K562 (cell line): ENCODE data around the gene ARRB2. TPM values are rescaled to one million over a fixed set of nuclear protein-coding genes. Genes with fewer than 3 reads are reported as not detected.
"Not testable (repeated sequence)": the region's sequence is repeated elsewhere in the genome, so short reads cannot be mapped to it uniquely, and the experiment has no call there.

Source experiments
- ATAC-seq: fragments of 200-7000 bp; cut with Tn5 transposase; 3 replicates; pipeline ENCODE4 v1.9.1; 2020; ENCODE audit warnings: moderate library complexity
- BruUV-seq: library from RNA; stranded (reverse); fragments of 400-500 nt; replicated peaks from 2 replicates; lab custom pipeline; 2021; lab: Mats Ljungman, UMichigan
- CTCF ChIA-PET: fragments of 300-600 bp; formaldehyde crosslinking; extraction: SDS; loops from one replicate; lab custom pipeline; 2021; ENCODE audit warnings: low intra/inter-chr PET ratio; lab: Yijun Ruan, JAX
- POLR2A ChIA-PET: fragments of 300-600, 350-650 bp; sonication (Branson Sonifier 250); formaldehyde crosslinking; extraction: SDS; loops from one replicate; lab custom pipeline; 2021; ENCODE audit warnings: antibody characterized with exemption, inconsistent platforms; lab: Yijun Ruan, JAX
- DNase-seq, 4 experiments: peaks; one replicate each; pipeline versions ENCODE4 v3.0.0 to v3.0.0-alpha.2; 2011 to 2018; ENCODE audit warnings: low spot score in 3 of 4, mixed read lengths in 3 of 4; ENCODE audit errors: extremely low read depth in 1 of 4
- FAIRE-seq: peaks from 2 replicates; lab custom pipeline; 2011; peaks lifted over from hg19 to GRCh38; lab: Jason Lieb, UNC
- H2AFZ ChIP-seq: 2 replicates; pipeline ENCODE4 v1.6.0; 2011; ENCODE audit warnings: low read depth, low read length, control low read depth, inconsistent platforms
- H3K27ac ChIP-seq: fragments of 200-600 bp; 3 replicates; pipeline ENCODE4 v1.8.0; 2011; ENCODE audit warnings: low read depth, mild to moderate bottlenecking, control low read depth, inconsistent platforms, low read length, moderate library complexity, mixed read lengths; ENCODE audit errors: extremely low read depth
- H3K27me3 ChIP-seq, 2 experiments: fragments of 300-600 bp in 1 of 2; 2 replicates in 1 of 2; 3 replicates in 1 of 2; pipeline versions ENCODE4 v1.6.0 to v1.8.0; 2011; ENCODE audit warnings: inconsistent platforms in 2 of 2, low read length in 2 of 2, mild to moderate bottlenecking in 1 of 2, mixed read lengths in 1 of 2, moderate library complexity in 1 of 2; ENCODE audit not compliant: control insufficient read depth in 2 of 2, insufficient read depth in 2 of 2
- H3K36me3 ChIP-seq: fragments of 300-600 bp; 3 replicates; pipeline ENCODE4 v1.8.0; 2011; ENCODE audit warnings: mild to moderate bottlenecking, low read length, inconsistent platforms; ENCODE audit not compliant: control insufficient read depth, insufficient read depth
- H3K4me1 ChIP-seq, 2 experiments: fragments of 200-600 bp in 1 of 2; replicated peaks in 1 of 2; 2 replicates in 1 of 2; 3 replicates in 1 of 2; pipeline versions ENCODE4 v1.5.1 to v1.8.0; 2011; ENCODE audit warnings: inconsistent platforms in 2 of 2, low read length in 2 of 2, mild to moderate bottlenecking in 1 of 2, mixed read lengths in 1 of 2, moderate library complexity in 1 of 2; ENCODE audit not compliant: control insufficient read depth in 2 of 2, insufficient read depth in 2 of 2
- H3K4me2 ChIP-seq: 2 replicates; pipeline ENCODE4 v1.6.1; 2011; ENCODE audit warnings: low read length, control low read depth, inconsistent platforms, mixed read lengths; ENCODE audit not compliant: insufficient read depth
- H3K4me3 ChIP-seq: fragments of 200-600 bp; sonication (generic), shearing (Covaris generic); 2 replicates; pipeline ENCODE4 v1.5.1; 2016; ENCODE audit warnings: control low read depth, inconsistent platforms
- H3K79me2 ChIP-seq: fragments of 200-600 bp; 3 replicates; pipeline ENCODE4 v1.8.0; 2011; ENCODE audit warnings: low read length, inconsistent platforms; ENCODE audit not compliant: control insufficient read depth, insufficient read depth
- H3K9ac ChIP-seq, 2 experiments: 2 replicates each; pipeline versions ENCODE4 v1.6.0 to v1.6.1; 2011; ENCODE audit warnings: low read depth in 2 of 2, low read length in 2 of 2, control low read depth in 1 of 2, inconsistent platforms in 1 of 2, mild to moderate bottlenecking in 1 of 2, mixed read lengths in 1 of 2; ENCODE audit not compliant: insufficient read depth in 1 of 2
- H3K9me1 ChIP-seq: one replicate; pipeline ENCODE4 v1.6.0; 2011; ENCODE audit warnings: inconsistent platforms, mild to moderate bottlenecking, low read length, moderate library complexity; ENCODE audit not compliant: control insufficient read depth, insufficient read depth
- H3K9me3 ChIP-seq: replicated peaks from 2 replicates; pipeline ENCODE4 v1.5.1; 2011; ENCODE audit warnings: low read depth, low read length, inconsistent platforms; ENCODE audit not compliant: control insufficient read depth, insufficient read depth
- H4K20me1 ChIP-seq: replicated peaks from 2 replicates; pipeline ENCODE4 v1.6.1; 2011; ENCODE audit warnings: low read length, inconsistent platforms, mixed read lengths; ENCODE audit not compliant: control insufficient read depth, insufficient read depth
- HES1 ChIP-seq: fragments of 450-650 bp; IDR thresholded peaks from 2 replicates; pipeline ENCODE4 v1.6.1; 2016; ENCODE audit warnings: low read depth, mild to moderate bottlenecking, moderate library complexity
- HINFP ChIP-seq: fragments of 450-650 bp; conservative IDR thresholded peaks from 2 replicates; pipeline ENCODE4 v1.6.1; 2016; ENCODE audit warnings: missing genetic modification characterization, low read depth, mild to moderate bottlenecking, control low read depth, missing compliant biosample characterization
- ID3 ChIP-seq, 2 experiments: fragments of 250-450 bp in 1 of 2; fragments of 450-650 bp in 1 of 2; sonication (Bioruptor Pico) in 1 of 2; IDR thresholded peaks; 2 replicates each; pipeline versions ENCODE4 v1.6.1 to v1.8.0; 2016 to 2021; ENCODE audit warnings: mild to moderate bottlenecking in 2 of 2, moderate library complexity in 2 of 2, missing compliant biosample characterization in 1 of 2, missing genetic modification characterization in 1 of 2
- POLR2H ChIP-seq: IDR thresholded peaks from 2 replicates; pipeline ENCODE4 v1.6.1; 2016; ENCODE audit warnings: missing genetic modification characterization, low read depth, mild to moderate bottlenecking, control low read depth, missing compliant biosample characterization, moderate library complexity
- SIN3A ChIP-seq, 2 experiments: fragments of 150-350 bp in 1 of 2; IDR thresholded peaks; 2 replicates each; pipeline ENCODE4 v1.6.1; 2011 to 2016; ENCODE audit warnings: borderline replicate concordance in 2 of 2, low read depth in 2 of 2, low read length in 2 of 2, mild to moderate bottlenecking in 2 of 2, moderate library complexity in 2 of 2; ENCODE audit not compliant: control insufficient read depth in 1 of 2
- ZNF133 ChIP-seq: fragments of 250-450 bp; sonication (Bioruptor Pico); IDR thresholded peaks from 2 replicates; pipeline ENCODE4 v1.4.0; 2020; ENCODE audit warnings: mild to moderate bottlenecking
- ZNF197 ChIP-seq: fragments of 200-800 bp; sonication (Bioruptor generic); IDR thresholded peaks from 2 replicates; pipeline ENCODE4 v1.6.1; 2016; ENCODE audit warnings: low read depth, missing genetic modification characterization, missing compliant biosample characterization
- ZNF766 ChIP-seq: fragments of 200-800 bp; sonication (Bioruptor generic); conservative IDR thresholded peaks from 2 replicates; pipeline ENCODE4 v1.6.1; 2016; ENCODE audit warnings: missing genetic modification characterization, missing compliant biosample characterization
- ZNF830 ChIP-seq: fragments of 250-450 bp; sonication (Bioruptor Pico); IDR thresholded peaks from 2 replicates; pipeline ENCODE4 v1.5.0; 2021; ENCODE audit warnings: mild to moderate bottlenecking
- WGBS: fragments of 100-300 bp; shearing (Covaris generic); methylation state at CpG from one replicate; pipeline ENCODE4 v1.1.6; 2016; ENCODE audit warnings: low coverage, mixed read lengths; ENCODE audit not compliant: insufficient coverage; ENCODE audit errors: missing lambda C conversion rate; 5-methylcytosine and 5-hydroxymethylcytosine counted together
- in situ Hi-C: fragments of 300-500 bp; cut with MboI; formaldehyde crosslinking; loops from 4 replicates; pipeline ENCODE4 v1.15.0; 2018; ENCODE audit warnings: inconsistent platforms, mixed read lengths
- intact Hi-C: fragments of 100-400 bp; cut with micrococcal nuclease; formaldehyde crosslinking; loops from 2 replicates; pipeline ENCODE4 v1.14.2; 2022
- polyA plus RNA-seq, 8 experiments: library from polyadenylated mRNA; depleted of rRNA in 4 of 8; stranded (reverse) in 5 of 8; unstranded in 3 of 8; fragments of >200 nt; fragmentation: Nextera tagmentation in 2 of 8; fragmentation: Illumina TruSeq in 1 of 8; extraction: Ambion mirVana in 2 of 8; extraction: Trizol in 1 of 8; gene quantifications; 2 replicates each; pipeline versions ENCODE4 v1.2.1 to v1.2.3, GENCODE V29; 2011 to 2014; ENCODE audit warnings: inconsistent platforms in 1 of 8, missing spikeins in 1 of 8
- total RNA-seq, 7 experiments: library from RNA; depleted of rRNA in 6 of 7; stranded (reverse); fragments of >200 nt in 6 of 7; fragmentation: Illumina TruSeq in 2 of 7; extraction: Trizol in 2 of 7; gene quantifications; 2 replicates each; pipeline versions ENCODE4 v1.2.1 to v1.2.3, GENCODE V29; 2011 to 2021; ENCODE audit warnings: low replicate concordance in 1 of 7
- TF ChIP-seq, protein P1 (sequence below): sonication (generic); formaldehyde crosslinking; IDR thresholded peaks from 2 replicates; pipeline ENCODE4 v1.8.0; 2023; ENCODE audit warnings: mild to moderate bottlenecking, missing genetic modification reagents

The ARRB2 gene
- total and polyA plus RNA-seq, 9 of the 15 experiments (the other 6 are each of a cell fraction or from before 2014, with no cell fraction given), result 0.79 to 15.3 (median 8.8) TPM

DNA sequence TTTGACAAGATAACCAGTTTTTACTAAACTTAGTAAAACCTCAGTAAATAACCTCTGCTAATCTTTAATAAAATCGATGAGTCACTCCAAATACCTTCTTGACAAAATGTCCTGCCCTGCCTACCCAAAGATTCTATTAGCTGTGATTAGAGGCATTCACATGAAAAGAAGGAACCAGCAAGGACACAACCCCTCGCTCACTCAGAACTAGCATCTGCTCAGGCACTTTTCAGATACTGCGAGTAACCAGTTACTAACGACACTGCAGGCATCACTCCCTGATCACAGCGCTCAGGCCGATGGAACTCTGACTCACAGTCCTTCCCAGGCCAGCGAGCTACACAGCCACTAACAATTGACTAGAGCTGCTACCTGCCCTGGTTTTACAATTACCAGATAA, 30.8 kb upstream of the ARRB2 start (continued):
- TF ChIP-seq ZNF197 (CRISPR knock-in tag) (no peak), ZNF830 (CRISPR knock-in tag) (no peak), SIN3A (IDR thresholded peaks at IDR 0.05; ENCODE audit: borderline replicate concordance in 2 of 2, control insufficient read depth in 1 of 2, low read depth in 2 of 2, low read length in 2 of 2) (no peak), ZNF133 (no peak), HINFP (tag) (no peak), ZNF766 (CRISPR knock-in tag) (no peak), ID3 (CRISPR knock-in tag; IDR thresholded peaks at IDR 0.05) (no peak), ID3 (tag; IDR thresholded peaks at IDR 0.05) (no peak), HES1 (no peak), POLR2H (no peak)
- TF ChIP-seq, protein P1, sequence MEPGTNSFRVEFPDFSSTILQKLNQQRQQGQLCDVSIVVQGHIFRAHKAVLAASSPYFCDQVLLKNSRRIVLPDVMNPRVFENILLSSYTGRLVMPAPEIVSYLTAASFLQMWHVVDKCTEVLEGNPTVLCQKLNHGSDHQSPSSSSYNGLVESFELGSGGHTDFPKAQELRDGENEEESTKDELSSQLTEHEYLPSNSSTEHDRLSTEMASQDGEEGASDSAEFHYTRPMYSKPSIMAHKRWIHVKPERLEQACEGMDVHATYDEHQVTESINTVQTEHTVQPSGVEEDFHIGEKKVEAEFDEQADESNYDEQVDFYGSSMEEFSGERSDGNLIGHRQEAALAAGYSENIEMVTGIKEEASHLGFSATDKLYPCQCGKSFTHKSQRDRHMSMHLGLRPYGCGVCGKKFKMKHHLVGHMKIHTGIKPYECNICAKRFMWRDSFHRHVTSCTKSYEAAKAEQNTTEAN, result no peak

DNA sequence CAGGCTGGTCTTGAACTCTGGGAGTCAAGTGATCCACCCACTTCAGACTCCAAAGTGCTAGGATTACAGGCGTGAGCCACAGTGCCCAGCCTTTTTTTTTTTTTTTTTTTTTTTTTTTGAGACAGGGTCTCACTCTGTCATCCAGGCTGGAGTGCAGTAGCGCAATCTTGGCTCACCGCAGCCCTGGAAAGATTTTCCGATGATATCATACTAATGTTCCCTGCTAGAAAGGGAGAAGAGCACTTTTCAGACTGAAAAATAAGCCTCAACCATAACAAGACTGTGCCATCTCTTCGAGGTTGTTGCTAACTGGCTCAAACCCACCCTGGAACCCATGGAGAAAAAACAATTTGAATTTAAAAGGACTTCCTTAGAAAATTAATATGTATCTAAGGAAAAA, 26.7 kb upstream of the ARRB2 start:
- H3K9ac ChIP-seq, CTCF ChIA-PET, H4K20me1 ChIP-seq, BruUV-seq, in situ Hi-C loops, FAIRE-seq, H3K27ac ChIP-seq, ATAC-seq, H3K9me1 ChIP-seq, H3K4me2 ChIP-seq, DNase-seq, intact Hi-C loops, H3K4me3 ChIP-seq, H3K9me3 ChIP-seq, H3K4me1 ChIP-seq, H2AFZ ChIP-seq, H3K27me3 ChIP-seq, H3K79me2 ChIP-seq: not testable (repeated sequence)
- POLR2A ChIA-PET, result interaction anchor here (1.0 kb wide), 1 partner anchor 12 kb away, joined by 4 read pairs; no protein-coding TSS in a partner anchor
- 100% methylated on average over 1 of the region's 5 CpGs for WGBS
- peaks cover 71% of the 10 kb centered on the region for H3K36me3 ChIP-seq
